NCI-H2227 treated with DMSO at 0.1 percent for 48 hours (cell line): Measurements from ENCODE around the gene NEURL1B.

Experiments
- DNase-seq: peaks from one replicate; lab custom pipeline; 2025; lab: John Stamatoyannopoulos, UW

Gene NEURL1B

GRCh38 chr5:172731680-172732074, 90.6 kb downstream of the NEURL1B start:
- DNase-seq, result no peak

GRCh38 chr5:172732201-172732865, 91.3 kb downstream of the NEURL1B start:
- DNase-seq, result no peak

- no peak for DNase-seq
These were observed 92.3 kb downstream of the NEURL1B start for GRCh38 chr5:172733131-172733973.

- DNase-seq, result no peak
These were observed 92.9 kb downstream of the NEURL1B start for GRCh38 chr5:172733974-172734346.

GRCh38 chr5:172735141-172735831, 94.2 kb downstream of the NEURL1B start:
- DNase-seq, result no peak

GRCh38 chr5:172736508-172737135, 95.6 kb downstream of the NEURL1B start:
- no peak for DNase-seq

- no peak for DNase-seq
These were observed 98.3 kb downstream of the NEURL1B start for GRCh38 chr5:172739375-172739774.

- no peak for DNase-seq
These were observed 99.6 kb downstream of the NEURL1B start for GRCh38 chr5:172740428-172741205.
